ENCODE measurements around the gene BABAM1.

- TF ChIP-seq POLR2AphosphoS5 (IDR thresholded peaks at IDR 0.05) (no peak), CTCF (IDR thresholded peaks at IDR 0.05) (peak in 1 of 6 experiments; percentile 1), EP300 (IDR thresholded peaks at IDR 0.05) (no peak)
Measured at GRCh38 chr19:17235971-17236777, 31.1 kb upstream of the BABAM1 start.

Data from upper lobe of left lung (tissue), 4 donors.